T-helper 2 cell (primary cell): ENCODE results near the gene ROBO2.

ENCODE experiments used
- DNase-seq, 5 experiments: peaks; one replicate each; pipeline versions ENCODE4 v3.0.0 to v3.0.0-alpha.2; 2012 to 2022

ROBO2 gene

GRCh38 chr3:77601823-77602415 lies 562.0 kb downstream of the ROBO2 start:
- DNase-seq, result no peak

- no peak for DNase-seq
Observed at GRCh38 chr3:77602722-77603121, 562.8 kb downstream of the ROBO2 start.

GRCh38 chr3:77605308-77605707 lies 565.4 kb downstream of the ROBO2 start:
- DNase-seq, result no peak

GRCh38 chr3:77605865-77606264 lies 566.0 kb downstream of the ROBO2 start:
- no peak for DNase-seq

GRCh38 chr3:77606372-77606771 lies 566.5 kb downstream of the ROBO2 start:
- DNase-seq, result no peak

GRCh38 chr3:77618686-77619085 lies 578.8 kb downstream of the ROBO2 start:
- no peak for DNase-seq

GRCh38 chr3:77620009-77620408 lies 580.1 kb downstream of the ROBO2 start:
- DNase-seq, result no peak

- no peak for DNase-seq
Observed at GRCh38 chr3:77623500-77623899, 583.6 kb downstream of the ROBO2 start.

GRCh38 chr3:77626157-77626556 lies 586.3 kb downstream of the ROBO2 start:
- DNase-seq, result no peak

- no peak for DNase-seq
Observed at GRCh38 chr3:77648214-77648613, 608.3 kb downstream of the ROBO2 start.

- no peak for DNase-seq
Observed at GRCh38 chr3:77648664-77649063, 608.8 kb downstream of the ROBO2 start.

GRCh38 chr3:77652624-77653023 lies 612.7 kb downstream of the ROBO2 start:
- DNase-seq, result no peak

GRCh38 chr3:77655396-77655795 lies 615.5 kb downstream of the ROBO2 start:
- DNase-seq, result no peak

- DNase-seq, result no peak
Observed at GRCh38 chr3:77660718-77661117, 620.8 kb downstream of the ROBO2 start.

GRCh38 chr3:77667901-77668300 lies 628.0 kb downstream of the ROBO2 start:
- DNase-seq, result no peak

- no peak for DNase-seq
Observed at GRCh38 chr3:77668376-77668775, 628.5 kb downstream of the ROBO2 start.

GRCh38 chr3:77672016-77672415 lies 632.1 kb downstream of the ROBO2 start:
- DNase-seq, result no peak

GRCh38 chr3:77682162-77682561 lies 642.3 kb downstream of the ROBO2 start:
- DNase-seq, result no peak

- DNase-seq, result no peak
Observed at GRCh38 chr3:77684115-77684514, 644.2 kb downstream of the ROBO2 start.

- DNase-seq, result no peak
Observed at GRCh38 chr3:77685713-77686112, 645.8 kb downstream of the ROBO2 start.

GRCh38 chr3:77686560-77686959 lies 646.7 kb downstream of the ROBO2 start:
- no peak for DNase-seq

GRCh38 chr3:77687545-77687944 lies 647.6 kb downstream of the ROBO2 start:
- no peak for DNase-seq

- DNase-seq, result no peak
Observed at GRCh38 chr3:77690284-77690845, 650.5 kb downstream of the ROBO2 start.

- no peak for DNase-seq
Observed at GRCh38 chr3:77693147-77693546, 653.2 kb downstream of the ROBO2 start.

- no peak for DNase-seq
Observed at GRCh38 chr3:77699125-77699691, 659.3 kb downstream of the ROBO2 start.
